Fibroblast of gingiva (primary cell): ENCODE measurements around the gene AHCYL2.
A peak's percentile ranks its signal among the peaks of the same experiment; 100 is the strongest.
"Not testable (repeated sequence)": the region's sequence is repeated elsewhere in the genome, so short reads cannot be mapped to it uniquely, and the experiment has no call there.

ENCODE experiments used
- DNase-seq: peaks from one replicate; pipeline ENCODE4 v3.0.0-alpha.2; 2011; ENCODE audit warnings: low read depth

The AHCYL2 gene

GRCh38 chr7:129285111-129285510 lies 60.3 kb downstream of the AHCYL2 start:
- DNase-seq = no peak

DNA sequence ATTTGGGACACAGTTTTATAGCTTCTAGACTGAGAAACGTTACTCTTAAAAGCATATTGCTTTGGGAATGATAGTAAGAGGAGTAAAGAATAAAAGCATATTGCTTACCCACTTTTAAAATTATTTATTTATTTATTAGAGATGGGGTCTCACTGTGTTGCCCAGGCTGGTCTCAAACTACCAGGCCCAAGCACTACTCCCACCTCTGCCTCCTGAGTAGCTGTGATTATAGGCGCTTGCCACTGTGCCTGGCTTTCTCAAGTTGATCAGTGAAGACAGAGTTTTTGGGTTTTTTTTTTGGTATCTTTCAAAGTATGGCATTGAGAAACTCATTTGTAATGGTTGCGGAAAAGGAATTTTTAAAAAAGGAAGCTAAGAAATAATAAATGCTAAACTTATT lies 68.0 kb downstream of the AHCYL2 start:
- DNase-seq = no peak

DNA sequence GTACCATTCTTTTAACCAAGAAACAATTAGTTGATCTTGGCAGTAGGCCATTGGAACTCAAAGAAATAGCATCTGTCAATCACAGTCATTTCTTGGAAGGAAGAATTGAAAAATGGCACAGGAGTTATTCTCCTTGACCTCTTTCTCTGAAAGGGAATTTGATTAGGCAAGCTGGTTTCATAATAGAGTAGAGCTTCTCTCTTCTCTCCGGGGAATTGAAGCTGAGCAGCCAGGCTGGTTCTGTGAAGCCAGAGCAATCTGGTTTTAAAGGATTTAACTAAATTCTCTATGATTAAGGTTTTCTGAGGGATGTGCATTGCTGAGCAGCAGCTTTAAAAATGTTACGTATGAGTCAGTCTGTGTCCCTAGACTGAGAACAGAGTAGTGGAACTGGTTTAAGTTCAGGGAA lies 70.2 kb downstream of the AHCYL2 start:
- peak; percentile 90 for DNase-seq

GRCh38 chr7:129298268-129298893 lies 73.6 kb downstream of the AHCYL2 start:
- DNase-seq = no peak

- no peak for DNase-seq
Observed at GRCh38 chr7:129299889-129300288, 75.1 kb downstream of the AHCYL2 start.

GRCh38 chr7:129300299-129300698 lies 75.5 kb downstream of the AHCYL2 start:
- DNase-seq = not testable (repeated sequence)

DNA sequence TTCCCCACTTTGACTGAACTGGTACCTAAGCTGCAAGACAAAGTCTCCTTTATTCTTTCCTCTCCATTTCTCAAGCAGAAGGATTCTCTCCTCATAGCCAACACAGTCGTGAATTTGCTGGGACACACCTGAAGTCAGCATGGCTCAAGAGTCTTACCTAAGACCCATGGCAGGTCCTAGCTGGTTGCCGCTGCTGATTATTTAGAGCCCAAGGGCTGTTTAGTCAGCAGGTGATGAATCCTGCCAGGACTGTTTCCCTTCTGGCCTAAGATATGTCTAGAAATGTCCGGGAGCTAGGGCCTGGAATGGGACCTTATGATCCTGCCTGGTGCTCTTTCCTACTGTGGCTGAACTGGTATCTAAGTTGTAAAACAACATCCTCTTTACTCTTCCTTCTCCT lies 82.8 kb downstream of the AHCYL2 start:
- no peak for DNase-seq

- peak; percentile 32 for DNase-seq
Observed at GRCh38 chr7:129308047-129308446, 83.2 kb downstream of the AHCYL2 start.

GRCh38 chr7:129311429-129311828 lies 86.6 kb downstream of the AHCYL2 start:
- no peak for DNase-seq

DNA sequence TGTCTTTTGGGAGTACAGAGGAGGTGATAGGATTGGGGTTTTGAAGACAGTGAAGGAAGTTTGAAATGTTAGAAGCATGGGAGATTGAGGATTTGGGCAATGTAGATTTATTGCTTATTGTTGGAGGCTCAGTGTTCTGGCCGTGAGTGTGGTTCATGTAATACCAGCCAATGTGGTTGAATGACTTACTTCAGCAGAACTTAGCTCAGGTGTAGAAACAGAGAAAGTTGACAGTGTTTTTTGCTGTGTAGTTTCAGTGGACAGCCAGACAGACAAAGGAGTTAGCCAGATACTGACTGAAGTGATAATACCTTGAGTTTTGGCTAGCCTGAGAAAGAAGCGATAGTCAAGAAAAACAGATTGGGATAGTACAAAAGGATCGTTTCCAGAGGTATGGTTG lies 88.5 kb downstream of the AHCYL2 start:
- no peak for DNase-seq

GRCh38 chr7:129315960-129316359 lies 91.1 kb downstream of the AHCYL2 start:
- peak; percentile 27 for DNase-seq

GRCh38 chr7:129317450-129317849 lies 92.6 kb downstream of the AHCYL2 start:
- no peak for DNase-seq

DNA sequence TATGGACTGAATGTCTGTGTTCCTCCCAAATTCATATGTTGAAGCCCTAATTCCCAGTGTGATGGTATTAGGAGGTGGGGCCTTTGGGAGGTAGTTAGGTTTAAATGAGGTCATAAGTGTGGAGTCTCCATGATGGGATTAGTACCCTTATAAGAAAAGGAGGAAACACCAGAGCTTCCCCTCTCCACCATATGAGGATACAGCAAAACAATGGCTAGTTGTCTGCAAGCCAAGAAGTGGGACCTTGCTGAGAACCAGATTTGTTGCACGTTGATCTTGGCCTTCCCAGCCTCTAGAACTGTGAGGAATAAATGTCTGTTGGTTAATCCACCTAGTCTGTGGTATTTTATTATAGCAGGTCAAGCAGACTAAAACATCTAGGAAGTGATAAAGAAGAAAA lies 102.2 kb downstream of the AHCYL2 start:
- DNase-seq = no peak

DNA sequence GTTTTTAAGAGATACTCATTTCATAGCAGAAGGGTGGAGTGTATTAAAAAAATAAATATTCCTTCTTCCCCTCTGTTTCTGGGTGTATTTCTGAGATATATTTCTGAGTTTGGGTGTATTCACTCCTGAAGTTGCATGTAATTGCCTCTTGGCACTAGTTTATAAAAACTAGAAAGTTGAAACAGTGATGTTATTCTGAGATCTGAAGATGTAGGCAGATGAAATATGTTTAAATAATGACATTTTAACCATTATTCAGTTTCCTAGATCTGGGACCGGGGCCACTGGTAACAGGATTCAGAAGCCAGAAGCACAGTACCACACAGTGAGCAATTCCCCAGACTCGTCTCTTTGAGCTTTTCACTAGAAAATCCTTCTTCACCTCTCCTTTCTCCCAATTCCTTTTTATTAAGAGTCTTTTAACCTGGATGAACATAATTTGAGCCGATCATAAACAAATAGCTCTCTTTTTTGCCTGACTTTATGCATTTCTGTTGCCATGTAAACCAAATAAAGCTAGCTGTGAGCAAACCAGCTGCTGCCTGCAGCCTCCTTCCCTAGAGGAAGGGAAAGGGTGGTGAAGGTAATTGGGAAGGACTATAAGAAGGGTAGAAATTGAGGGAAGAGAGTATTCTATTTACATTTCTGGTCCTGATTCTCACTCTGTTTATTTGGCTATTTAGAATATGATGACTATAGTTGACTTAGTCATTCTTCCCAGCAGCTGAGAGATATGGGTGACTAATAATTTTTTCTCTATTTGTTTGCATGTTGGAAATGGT lies 107.6 kb downstream of the AHCYL2 start:
- DNase-seq = peak; percentile 70

DNA sequence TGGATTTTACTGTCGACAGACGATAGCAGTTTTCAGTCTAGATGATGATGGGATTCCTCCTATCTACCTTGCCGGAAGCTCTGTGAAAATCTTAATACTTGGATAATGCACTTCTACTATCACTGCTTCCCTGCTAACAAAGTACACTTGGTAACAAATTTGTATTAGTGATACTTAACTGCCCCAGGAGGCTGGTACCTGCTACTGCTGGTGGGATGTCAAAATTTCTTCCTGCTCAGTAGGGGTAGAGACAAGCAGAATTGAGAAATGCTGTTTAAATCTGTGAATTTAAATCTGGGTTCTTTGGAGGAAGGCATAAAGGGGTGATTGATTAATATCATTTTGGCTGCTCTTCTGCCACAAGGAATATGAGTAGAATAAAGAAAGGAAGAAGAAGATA lies 109.6 kb downstream of the AHCYL2 start:
- no peak for DNase-seq

DNA sequence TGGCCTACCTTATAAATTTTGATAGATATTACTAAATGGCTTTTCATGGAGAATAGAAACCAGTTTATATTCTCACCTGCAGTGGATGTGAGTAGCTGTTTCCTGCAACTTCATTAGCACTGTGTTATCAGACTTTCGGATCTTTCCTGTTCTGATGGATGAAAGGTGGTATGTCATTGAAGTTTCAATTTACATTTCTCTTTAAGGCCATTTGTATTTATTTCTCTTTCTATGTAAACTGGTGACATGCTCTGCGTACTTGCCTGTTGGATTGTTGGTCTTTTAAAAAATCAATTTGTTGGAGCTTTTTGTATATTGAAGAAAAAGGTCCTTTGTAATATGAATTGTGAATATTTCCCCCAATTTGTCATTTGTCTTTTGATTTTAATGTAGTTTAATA lies 113.6 kb downstream of the AHCYL2 start:
- no peak for DNase-seq

DNA sequence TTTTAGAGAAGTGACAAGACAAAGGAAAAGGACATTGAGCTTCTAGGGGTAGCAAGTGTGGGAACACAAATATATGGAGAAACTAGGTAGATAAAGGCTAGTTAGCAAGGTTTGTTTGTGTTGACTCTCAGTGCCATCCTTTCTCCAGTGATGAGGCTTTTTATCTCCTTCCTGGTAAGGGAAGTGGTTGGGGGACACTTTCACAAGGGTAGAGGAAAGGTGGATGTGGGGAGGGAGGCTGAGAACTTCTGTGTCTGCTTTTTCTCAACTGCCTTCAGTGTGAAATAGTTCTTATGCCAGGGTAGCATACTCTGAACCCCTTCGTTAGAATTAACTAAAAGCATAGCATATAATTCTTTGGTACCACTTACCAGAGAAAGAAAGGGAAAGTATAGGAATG lies 116.4 kb downstream of the AHCYL2 start:
- no peak for DNase-seq

DNA sequence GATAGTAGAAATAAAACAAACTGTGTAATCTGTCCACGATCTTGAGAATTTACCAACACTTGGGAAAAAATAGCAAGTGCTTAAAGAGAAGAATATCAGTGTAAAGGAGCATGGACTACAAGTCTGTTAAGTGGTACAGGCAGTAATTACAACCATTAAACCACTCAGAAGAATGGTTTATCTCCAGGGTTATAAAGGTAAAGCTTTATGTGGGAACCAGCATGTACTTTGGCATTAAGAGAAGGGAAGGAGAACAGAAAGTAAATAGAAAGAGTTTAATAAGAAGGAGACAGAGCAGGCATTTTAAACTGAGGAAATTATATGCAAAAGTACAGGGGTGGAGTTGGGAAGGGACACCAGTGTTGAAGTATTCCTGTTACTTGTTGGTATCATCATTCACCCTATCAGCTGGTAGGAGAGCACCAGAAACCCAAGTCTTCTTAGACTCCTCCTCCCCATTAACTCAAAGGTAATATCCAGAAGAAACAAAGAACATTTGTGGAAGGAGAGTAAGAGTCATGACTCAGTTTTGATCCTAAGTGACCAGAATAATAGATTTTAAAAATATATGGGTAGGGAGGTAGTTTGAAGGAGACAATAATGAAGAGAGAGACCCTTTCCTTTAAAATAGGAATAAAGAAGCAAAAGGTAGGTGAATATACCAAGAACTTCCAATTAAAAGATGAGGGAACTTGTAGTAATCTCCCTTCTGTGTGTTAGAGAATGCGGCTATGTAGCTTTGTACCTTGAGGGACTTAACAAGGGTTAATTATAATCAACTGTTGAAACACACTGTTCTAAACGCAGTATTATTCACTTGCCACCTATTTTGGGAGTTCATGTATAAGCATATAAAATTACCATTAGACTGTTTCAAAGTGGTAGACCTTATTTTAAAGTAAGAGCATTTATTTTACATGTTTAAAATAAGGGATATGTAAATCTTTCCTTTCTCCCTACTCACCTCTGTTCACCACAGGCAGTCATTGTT lies 117.3 kb downstream of the AHCYL2 start:
- no peak for DNase-seq

DNA sequence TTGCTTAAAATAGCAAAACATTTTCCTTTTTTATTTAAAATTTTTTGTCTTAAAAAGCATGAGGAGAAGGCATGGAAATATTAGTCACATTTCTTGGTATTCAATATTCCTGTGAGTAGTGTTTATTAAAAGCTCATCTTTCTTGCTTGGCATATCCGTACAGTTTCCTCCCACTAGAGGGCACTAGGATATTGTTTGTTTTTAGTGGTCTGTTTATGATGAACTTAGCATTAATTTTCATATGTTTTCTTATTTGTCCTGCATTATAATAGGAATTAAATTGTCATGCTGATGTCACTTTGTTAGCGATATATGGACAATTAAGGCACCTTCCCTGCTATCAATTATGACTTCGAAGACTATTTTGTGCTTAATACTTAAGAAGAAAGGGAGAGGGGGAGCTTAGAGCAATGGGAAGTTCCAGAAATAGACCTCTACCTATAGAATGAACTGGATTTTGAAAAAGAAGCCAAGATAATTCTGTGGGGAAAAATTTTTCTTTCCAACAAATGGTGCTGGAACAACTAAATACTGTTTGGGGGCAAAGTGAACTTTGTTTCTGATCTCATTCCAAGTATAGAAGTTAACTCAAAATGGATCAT lies 118.4 kb downstream of the AHCYL2 start:
- DNase-seq = peak; percentile 48

GRCh38 chr7:129347330-129347729 lies 122.5 kb downstream of the AHCYL2 start:
- no peak for DNase-seq

DNA sequence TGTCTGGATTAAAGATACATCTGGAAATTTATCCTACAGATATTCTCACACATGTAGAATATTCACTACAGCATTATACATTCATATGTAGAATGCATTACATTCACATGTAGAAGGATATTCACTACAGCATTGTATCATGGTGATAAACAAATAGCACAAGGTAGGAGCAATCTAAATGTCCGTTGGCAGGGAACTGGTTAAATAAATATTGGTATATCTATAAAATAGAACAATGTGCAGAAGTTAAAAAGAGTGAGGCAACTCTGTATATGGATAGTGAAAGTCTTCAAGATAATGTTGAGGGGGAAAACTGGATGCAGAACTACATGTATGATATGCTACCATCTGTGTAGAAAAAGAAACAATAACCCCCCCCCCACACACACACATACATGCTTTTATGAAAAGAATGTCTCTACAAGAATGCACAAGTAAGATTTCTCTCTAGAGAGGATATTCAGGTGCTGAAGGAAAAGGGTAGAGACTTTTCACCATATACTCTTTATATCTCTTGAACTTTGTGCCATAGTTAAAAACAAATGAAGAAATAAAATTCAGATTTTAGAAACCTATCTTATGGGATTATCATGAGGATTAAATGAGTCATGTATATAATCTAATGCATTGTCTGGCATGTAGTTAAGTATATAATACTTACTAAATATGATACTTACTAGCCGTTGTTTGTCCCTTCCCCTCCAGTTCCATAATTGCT lies 123.4 kb downstream of the AHCYL2 start:
- no peak for DNase-seq

DNA sequence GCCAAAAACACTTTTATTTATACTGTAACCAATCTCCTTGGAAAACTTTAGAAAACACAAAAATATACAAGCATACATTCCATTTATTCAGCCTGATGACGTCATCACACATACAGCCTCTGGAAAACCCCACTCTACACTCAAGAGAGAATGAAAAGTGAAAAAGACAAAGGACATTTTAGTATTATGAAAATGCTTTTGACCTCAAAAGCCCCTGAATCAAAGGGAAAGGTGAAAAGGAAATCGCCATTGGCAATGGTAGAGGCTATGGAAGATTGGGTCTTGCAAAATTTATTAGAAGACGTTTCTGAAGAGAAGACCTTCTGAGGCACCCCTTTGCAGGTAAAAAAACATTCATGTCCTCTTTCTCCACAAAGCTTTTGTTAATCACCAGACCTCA lies 126.5 kb downstream of the AHCYL2 start:
- DNase-seq = no peak
